Stimulated activated CD8-positive, alpha-beta memory T cell treated with anti-CD3 and anti-CD28 coated beads, Interleukin-4, amount 100 ng/mL, for 1 hour (primary cell): Measurements from ENCODE around the gene AGBL4.

Experiments
- DNase-seq, 2 donors: peaks; one replicate each; pipeline ENCODE4 v3.0.0-alpha.2; 2020; ENCODE audit warnings: low read depth in 2 of 2, low spot score in 1 of 2

AGBL4 gene

DNA sequence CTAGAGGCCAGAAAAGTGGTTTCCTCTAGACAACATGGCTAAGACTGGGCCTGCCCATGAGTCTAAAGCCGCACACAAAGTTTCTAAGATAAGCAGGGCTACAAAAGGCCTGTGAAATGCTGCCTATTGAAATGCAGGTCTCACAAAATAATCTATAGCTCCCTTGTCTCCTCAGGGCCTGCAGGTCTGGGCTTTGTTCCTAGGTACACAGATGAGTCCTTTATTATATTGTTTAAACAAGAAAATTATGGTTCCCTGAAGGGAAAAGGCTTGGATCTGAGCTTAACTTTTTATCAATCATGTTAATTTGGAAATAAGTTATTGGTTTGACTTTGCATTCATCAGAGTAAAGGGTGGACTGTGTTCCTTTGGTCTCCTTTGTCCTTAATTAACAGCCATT, 833.6 kb downstream of the AGBL4 start:
- no peak for DNase-seq

DNA sequence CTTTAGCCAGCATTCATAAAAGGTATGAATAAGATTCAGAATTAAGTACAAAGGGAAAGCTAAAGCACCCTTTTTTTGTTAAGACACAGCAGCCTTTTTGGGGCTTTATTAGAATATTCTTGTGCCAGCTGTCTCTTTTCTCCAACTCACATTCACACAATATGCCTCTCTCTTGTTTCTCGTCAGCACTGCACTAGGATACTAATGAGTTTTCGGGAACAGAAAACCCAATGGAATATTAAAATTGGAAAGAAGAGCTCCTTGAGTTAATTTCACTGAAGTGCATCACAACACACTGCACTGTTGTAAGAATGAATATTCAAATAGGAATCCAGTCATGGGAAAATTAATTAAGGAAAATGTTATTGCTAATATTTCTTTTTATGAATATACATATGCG, 836.7 kb downstream of the AGBL4 start:
- no peak for DNase-seq

DNA sequence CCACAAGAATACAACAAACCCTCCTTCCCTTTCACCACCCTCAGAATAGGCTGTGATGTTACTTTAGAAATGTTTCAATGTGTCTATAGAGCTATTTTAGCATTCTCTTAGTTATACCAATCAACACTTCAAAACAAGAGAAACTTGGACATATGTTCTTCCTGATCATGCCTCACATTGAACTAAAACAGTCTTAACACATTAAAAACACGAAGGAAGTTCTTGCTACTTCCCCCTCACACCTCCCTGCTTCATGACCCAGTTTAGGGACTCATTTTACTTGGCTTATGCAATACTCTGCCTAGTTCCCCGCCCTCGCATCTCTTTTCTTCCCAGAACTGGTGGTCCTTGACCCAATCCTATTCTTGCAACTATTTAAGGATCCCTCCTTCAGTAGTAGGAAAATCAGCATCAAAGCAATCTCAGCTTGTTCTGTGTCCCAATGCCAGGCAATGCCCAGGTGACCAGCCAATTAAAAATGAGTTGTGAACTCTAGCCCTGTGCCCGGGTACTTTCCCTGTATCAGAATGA, 838.2 kb downstream of the AGBL4 start:
- no peak for DNase-seq

DNA sequence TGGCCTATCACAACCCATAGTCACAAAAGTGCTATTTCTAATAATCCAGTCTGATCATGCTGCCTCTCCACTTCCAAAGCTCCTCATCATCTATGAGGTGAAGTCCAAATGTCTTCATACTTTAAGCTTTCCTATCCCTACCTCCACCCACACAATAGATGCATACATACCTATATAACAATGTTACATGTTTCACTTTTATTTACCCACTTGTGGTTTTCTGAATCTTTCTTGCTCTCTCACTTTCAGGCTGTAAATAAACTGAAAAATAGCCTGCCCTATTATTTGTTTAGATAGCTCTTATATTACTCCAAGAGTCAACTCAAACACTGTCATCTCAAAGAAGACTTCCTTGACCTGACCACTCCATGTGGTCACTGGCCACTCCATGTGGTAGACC, 840.3 kb downstream of the AGBL4 start:
- DNase-seq, result no peak

DNA sequence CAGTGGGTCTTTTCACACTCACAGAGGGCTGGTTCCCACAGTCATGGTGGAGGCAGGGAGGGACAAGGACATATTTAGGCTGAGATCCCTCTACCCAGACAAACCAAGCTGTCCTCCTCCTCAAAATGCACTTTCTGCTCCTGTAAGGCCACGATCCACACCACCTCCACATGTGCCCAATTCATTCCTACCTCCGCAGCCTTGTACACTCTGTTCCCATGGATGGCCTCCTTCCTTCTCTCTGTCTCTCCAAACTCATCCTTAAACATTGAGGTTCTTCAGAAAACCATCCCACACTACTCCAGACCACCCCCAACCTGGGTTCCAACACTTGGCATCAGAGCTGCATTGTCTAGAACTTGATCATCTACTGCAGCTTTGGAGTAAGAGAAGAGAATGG, 842.7 kb downstream of the AGBL4 start:
- DNase-seq, result no peak

DNA sequence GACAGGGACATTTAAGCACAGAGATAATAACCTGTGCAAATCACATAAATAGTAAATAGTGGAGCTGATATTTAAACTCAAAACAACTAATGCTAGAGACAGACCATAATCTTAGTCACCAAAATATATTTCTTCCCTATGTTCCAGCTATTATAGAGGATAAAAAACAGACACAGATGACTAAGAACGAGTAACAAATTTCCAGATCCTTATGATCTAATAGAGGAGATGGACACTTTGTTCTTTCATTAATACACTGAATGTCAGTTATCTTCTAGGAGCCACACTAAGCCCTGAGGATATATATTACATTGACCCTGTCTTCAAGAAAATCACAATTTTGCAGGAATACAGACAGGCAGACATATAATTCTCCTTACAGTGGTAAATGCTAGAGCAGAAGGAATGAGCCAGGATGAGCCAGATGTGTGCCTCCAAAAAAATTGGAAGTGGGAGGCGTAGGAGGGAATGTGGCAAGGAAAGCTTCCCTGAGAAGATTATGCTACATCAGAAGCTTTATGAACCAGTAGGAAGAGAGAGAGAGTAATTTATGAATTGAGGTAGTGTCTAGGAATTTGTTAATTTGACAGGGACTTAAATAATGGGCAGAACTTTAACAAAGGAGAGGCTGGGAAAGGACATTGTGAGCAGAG, 851.7 kb downstream of the AGBL4 start:
- no peak for DNase-seq

DNA sequence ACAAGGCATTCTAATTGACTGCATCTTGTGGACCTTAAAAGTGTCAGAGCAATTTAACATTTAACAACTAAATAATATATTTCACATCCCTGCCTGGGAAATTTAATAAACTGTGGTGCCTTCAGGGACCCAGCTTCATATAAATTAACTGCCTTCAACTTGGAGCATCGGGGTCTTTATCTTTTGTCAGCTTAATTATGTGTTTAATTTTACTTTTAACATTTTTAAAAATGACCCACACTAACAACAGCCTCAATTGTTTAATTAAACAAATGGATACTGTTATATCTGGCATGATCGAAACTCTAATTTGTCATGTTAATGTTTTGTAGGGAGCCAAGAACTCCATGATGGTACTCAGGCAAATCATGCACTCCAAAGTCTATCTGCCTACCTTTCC, 857.7 kb downstream of the AGBL4 start:
- DNase-seq, result no peak

DNA sequence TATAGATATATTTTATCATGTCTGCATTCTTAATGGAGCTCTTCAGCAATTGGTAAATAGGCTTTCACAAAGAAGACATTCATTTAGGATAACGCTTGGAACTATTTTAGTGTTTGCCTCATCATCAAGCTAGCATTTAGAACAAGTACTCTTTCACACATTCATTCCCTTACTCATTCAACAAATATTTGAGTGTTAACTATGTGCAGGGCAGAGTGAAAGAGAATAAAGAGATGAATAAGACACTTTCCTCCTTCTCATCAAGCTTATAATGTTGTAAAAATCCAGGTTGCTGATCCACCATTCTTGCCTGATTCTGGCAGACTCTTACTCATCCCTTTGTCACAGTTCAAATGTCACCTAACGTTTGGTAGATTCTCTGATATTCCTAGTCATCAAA, 860.7 kb downstream of the AGBL4 start:
- no peak for DNase-seq

DNA sequence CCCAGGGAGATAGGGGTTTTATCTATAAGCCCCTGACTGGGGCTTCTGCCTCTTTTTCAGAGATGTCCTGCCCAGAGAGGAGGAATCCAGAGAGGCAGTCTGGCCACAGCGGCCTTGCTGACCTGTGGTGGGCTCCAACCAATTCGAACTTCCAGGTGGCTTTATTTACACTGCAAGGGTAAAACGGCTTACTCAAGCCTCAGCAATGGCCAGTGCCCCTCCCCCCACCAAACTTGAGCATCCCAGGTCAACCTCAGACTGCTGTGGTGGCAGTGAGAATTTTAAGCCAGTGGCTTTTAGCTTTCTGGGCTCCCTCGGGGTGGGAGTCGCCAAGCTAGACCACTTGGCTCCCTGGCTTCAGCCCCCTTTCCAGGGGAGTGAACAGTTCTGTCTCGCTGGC, 863.1 kb downstream of the AGBL4 start:
- no peak for DNase-seq

DNA sequence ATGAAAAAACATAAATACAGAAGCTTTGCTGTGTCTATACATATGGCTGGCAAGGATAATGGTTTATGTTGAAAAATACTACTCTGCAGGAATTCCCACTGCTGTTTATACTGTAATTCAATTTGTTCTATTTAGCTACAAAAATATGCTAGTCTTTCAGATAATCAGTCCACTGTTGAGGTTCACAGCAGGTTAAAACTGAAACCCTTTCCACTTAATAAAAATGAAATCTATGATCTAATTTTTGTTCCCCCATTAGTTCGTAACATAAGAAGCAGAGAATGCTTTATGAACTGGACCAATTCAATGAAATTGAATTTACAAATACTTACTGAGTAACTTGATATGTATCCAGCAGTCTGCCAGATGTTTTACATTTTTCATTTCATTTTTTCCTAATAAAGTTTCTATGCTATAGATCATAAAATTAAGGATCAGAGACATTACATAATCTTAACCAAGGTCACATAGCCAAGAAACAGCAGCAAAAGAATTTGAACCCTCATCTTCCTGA, 887.0 kb downstream of the AGBL4 start:
- DNase-seq, result no peak

DNA sequence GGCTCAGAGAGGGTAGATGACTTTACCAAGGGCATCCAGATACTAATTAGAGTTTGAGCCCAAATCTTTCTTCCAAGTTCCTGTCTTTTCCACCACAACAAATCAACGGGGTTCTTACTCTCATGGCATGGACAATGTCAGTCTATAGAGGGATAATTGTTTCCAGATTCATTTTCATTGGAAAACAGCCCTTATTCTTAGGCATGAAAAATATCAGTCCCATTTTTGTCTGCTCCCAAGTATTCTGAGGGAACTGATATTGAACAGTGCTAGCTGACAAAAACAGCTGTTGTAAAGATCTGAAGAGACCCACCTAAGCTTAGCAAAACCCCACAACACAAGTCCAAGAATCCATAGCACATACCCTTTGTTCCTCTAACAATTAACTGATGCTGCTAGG, 898.0 kb downstream of the AGBL4 start:
- no peak for DNase-seq

DNA sequence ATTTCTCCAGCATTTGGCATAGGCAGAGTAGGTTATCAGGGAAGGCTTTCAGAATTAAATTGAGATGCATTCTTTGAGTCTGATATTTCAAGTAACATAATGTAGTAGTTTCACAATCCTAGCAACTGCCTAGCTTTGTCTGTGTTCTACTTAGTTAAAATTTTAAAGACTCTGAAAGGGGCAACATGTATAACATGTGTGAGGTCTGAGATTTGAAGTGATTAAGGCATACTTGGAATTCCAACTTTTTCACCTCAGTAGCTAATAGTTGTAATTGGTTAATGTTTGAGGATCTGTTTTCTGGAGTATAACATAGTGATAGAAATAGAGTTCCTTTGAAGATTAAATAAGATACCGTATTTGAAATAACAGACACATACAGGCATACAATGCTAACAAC, 911.8 kb downstream of the AGBL4 start:
- DNase-seq, result no peak

DNA sequence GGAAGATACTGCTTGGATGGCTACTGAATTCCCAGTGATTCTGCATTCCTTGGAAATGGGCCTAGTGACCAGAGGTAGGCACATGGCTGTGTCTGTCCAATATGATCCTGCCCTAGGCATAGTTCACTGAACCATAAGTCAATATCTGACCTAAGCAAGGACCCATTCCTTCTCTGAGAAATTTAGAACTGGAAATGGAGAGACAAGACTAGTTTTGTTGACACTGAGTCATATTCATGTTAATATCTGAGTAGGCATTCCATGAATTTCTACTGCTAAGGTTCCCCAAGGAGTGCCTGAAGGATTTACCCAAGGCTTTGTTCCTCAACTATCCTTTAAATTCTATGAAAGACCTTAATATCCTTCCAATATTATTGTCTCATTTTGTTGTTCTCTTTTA, 917.3 kb downstream of the AGBL4 start:
- no peak for DNase-seq

DNA sequence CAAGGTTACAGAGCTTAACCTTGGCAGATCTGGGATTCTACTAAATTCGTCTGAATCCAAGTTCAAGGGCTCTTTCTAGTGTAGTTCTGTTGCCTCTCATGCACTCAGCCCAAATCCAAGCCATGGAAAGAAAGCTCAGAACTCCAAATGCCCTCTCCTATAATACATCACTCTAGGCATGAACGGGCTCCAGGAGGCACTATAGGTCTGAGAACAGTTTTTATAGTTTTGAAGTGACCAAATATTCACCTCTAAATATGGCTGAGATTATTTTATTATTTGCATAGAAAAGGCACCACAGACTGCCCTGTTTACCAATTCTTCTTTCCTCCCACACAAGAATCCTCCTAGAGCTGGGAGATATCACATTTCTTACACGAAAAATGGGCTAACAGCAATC, 919.2 kb downstream of the AGBL4 start:
- DNase-seq, result no peak

DNA sequence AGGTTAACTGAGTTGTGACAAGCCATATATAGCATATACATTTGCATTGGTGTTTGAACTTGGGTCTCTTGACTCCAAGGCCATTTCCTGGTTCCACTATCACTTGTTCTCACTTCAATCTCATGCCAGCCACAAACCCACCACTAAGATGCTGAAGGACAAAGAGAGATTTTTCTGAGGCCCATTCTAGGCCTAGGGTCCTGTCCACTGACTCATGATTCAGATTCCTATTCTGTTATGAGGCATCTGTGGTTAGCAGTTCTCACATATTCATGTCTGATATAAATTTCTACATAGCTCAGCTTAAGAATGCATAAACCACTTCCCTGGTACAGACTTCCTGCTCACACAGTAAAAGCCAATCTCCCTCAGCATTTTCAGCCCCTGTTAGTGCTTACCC, 921.0 kb downstream of the AGBL4 start:
- DNase-seq, result no peak

DNA sequence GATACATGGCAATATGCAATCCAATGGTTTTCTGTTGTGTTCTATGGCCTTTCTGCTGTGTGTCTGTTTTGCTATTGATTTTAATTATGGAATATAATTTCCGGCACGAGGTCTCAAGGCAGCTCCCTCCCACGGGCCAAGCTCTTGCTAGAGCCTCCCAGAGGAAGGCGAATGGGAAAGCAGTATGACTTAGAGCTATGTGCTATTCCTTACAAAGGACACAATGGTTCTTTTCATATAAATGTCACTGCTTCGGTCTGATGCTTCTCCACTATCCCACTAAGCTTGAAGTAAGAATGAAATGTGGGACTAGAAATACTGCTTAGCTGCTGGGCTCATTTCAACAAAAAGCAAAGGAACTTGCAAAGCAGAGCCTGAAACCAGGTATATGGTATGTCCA, 924.9 kb downstream of the AGBL4 start:
- DNase-seq, result no peak

DNA sequence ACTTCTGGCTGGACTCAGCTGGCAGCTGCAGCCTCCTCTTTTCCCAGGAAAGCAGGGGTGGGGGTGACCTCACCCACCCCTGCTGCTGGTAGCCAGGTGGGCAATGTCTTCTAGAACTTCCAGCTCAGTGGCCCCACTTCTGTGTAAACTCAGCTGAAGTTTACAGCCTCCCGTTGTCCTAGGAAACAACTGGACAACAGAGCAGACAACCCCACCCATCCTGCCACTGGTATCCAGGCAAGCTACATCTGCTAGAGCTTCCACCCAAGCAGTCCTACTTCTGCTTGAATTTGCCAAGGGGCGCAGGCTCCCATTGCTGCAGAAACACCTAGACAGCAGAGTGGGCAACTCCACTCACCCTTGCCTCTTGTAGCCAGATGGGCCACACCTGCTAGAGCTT, 937.4 kb downstream of the AGBL4 start:
- DNase-seq, result no peak

DNA sequence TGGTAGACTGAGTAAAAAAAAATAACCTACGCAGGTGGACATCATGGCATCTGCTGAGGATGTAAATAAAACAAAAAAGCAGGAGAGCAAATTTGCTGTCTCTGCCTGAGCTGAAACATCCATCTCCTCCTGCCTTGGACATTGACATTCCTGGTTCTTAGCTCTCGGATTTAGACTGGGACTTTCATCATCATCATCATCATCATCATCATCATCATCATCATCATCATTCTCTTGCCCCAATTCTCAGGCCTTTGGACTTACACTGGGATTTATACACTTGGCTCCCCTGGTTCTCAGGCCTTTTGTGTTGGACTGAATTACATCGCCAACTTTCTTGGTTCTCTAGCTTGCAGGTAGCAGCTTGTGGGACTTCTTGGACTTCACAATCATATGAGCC, 938.7 kb downstream of the AGBL4 start:
- no peak for DNase-seq

DNA sequence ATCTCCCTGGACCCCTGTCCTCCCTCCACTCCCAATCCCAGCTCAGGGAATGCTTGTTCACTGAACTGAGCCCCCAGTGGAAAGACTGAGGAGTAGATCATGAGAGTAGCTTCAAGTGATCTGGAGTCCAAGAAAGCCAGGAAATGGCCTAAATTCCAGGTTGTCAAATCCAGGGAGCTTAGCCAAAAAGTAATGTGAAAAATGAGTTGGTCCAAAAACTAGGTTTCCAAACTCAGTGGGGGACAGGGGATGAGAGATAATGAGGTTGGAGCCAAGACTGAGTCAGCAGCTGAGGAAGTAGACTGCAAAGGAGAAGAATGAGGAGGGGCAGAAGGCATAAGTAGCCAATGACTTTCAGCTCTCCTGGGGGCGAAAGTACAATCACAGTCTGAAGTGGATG, 963.0 kb downstream of the AGBL4 start:
- no peak for DNase-seq

DNA sequence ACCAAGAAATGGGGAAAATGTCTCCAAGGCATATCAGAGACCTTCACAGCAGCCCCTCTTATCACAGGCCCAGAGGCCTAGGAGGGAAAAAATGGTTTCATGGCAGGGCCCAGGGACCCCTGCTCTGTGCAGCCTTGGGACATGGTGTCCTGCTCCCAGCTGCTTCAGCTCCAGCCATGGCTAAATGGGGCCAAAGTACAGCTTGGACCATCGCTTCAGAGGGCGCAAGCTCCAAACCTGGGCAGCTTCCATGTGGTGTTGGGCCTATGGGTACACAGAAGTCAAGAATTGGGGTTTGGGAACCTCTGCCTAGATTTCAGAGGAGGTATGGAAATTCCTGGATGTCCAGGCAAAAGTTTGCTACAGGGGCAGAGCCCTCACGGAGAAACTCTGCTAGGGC, 964.7 kb downstream of the AGBL4 start:
- DNase-seq, result no peak

DNA sequence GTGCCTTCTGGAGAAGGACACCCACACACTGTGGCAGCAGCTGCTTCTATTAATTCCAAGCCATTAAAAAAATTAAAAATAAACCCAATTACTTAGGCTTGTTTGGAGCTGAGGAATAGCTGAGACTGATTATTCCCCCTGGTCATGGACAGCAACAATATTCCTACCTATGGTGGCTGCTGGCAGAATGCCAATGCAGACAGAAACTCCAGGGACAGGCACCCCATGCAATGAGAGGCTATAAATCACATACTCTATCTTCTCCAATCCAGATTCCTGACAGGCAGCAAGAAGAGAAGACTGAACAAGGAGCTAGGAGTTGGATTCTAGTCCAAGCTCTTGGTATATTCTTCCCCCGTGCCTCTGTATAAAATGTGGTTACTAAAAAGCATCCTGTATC, 971.7 kb downstream of the AGBL4 start:
- no peak for DNase-seq

DNA sequence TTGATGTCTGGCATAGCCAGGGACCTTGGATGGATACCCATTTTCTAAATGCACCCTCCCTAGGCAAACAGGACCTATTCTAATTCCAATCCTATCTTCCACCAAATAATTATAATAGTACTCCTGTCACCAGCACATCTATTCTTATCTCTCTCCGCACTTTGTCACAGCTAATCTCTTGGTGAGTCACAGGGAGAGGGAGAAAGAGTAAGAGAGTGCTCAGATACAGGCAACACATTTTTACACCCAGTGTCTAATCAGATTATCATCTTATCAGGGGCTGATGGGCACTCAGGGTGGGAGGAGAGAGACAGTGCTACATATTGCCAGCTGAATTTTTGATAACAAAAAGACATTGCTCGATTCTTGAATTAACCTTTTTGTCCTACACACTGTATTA, 972.1 kb downstream of the AGBL4 start:
- DNase-seq, result no peak

DNA sequence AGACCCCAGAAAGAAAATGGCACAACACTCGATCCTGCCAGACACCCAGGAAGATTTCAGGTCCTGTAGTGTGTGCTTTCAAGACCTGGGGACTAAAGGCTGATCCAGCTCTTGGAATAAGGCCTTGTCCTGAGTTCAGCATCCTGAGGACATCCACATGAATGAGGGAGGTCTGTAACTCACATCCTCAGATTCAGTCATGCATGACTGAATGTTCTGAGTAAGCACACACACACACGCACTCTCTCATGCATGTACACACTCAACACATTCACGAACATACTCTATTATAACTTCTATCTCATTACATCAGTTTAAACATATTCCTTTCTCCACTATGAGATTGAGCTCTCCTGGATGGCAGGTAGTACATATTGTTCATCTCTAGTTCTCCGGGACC, 973.7 kb downstream of the AGBL4 start:
- no peak for DNase-seq
